DMS79 (cell line): Measurements from ENCODE around the gene SHROOM3.
"Not testable (repeated sequence)": the region's sequence is repeated elsewhere in the genome, so short reads cannot be mapped to it uniquely, and the experiment has no call there.

ENCODE experiments used
- DNase-seq: peaks from one replicate; lab custom pipeline; 2025; lab: John Stamatoyannopoulos, UW

SHROOM3 gene

DNA sequence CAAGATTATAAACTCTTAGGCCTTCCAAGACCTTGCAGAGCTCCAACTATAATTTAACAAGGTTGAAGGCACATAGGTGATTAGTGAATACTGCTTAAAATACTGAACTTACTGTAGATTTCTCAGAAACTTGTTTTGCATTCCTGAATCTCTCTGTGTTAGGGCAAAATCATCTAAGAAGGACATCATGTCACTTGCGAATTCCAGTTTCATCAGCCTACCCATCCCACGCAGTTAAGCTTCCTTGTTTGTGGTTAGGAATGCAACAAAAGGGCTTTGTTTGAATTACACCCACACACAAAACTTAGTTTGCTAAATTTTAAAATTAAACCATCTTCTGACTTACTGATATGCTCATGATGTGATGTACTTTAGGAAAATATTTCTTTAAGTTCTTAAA, 288.9 kb downstream of the SHROOM3 start:
- DNase-seq = no peak

DNA sequence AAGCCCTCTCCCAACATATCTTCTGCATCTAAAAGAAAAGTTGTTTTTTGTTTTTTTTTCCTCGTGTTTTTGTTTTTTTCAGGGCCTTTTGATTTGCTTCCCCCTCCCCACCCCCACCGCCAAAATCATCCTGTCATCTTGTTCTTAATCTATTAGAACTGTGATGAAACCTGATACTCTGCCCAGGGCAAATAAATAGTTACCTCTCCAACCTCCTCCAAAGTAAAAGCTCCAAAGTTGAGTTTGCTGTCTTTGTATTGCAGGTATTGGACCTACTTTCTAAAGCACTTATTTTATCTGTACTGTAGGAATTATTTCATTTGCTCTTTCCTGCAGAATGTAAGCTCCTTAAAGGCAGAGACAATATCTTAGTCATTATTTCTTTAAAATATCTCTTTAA, 290.0 kb downstream of the SHROOM3 start:
- no peak for DNase-seq

DNA sequence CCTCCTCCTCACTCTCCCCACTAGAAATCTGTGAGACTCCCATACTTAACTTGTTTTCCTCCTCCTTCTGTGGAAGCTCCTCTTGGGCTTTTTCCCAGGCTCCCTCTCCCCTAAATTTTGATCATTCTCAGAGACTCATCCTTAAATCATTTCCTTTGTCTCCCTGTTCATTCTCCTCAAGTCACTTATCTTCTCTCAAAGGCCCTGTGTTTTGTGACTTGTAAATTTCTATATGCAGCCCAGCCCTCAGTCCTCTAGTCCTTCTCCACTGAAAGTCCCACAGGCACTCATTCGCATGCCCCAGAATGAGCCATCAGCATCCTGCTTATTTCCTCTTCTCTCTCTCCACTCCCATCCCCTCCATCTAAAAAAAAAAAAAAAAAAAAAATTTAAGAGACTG, 291.1 kb downstream of the SHROOM3 start:
- no peak for DNase-seq

DNA sequence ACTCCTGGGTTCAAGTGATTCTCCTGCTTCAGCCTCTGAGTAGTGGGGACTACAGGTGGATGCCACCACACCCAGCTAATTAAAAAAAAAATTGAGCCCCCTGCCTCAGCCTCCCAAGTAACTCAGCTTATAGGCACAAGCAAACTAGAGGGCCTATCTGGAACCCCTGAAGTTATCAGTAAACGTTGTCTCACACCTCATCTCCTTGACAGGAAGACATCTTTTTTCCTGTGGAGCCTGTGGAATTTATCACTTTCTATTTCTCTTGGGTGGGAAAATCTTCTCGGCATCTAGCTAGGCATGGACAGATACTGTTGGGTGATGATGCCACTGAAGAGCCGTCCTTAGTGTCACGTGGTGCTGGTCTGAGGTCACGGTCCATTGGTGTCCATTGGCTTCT, 291.6 kb downstream of the SHROOM3 start:
- DNase-seq = no peak

- DNase-seq = not testable (repeated sequence)
These were observed 292.9 kb downstream of the SHROOM3 start for GRCh38 chr4:76727934-76728333.

DNA sequence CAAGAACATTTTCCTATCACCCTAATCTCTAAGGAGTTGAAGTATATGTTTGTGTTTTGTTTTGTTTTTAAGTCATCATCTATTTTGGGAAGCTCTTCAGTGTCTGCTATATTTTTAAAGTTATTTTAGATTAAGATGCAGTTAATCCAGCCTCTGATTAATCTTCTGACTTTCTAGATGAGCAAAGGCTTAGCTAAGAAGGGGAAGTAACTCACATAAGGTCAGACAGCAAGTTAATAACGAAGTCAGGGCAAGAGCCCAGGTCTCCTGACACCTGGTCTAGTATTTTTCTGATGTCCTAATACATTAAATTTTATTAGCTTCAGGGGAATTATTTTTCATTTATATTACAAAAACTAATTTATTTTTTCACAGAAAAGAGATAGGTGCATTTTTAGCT, 294.4 kb downstream of the SHROOM3 start:
- no peak for DNase-seq

DNA sequence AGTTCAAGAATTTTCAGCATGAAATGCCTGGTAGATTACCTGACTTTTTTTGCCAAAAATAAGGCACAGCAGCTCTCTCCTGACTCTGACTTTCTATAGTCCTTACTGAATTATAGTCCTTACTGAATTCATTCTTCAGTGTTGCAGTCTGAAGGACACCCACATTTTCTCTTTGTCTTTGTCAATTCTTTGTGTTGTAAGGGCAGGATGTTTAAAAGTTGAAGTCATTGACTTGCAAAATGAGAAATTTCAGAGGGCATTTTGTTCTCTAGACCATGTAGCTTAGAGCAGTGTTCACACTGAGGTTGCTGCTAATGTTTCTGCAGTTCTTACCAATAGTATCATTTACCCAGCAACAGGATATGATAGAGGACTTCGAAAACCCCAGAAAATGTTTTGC, 295.0 kb downstream of the SHROOM3 start:
- DNase-seq = no peak

- no peak for DNase-seq
These were observed 297.2 kb downstream of the SHROOM3 start for GRCh38 chr4:76732246-76732645.

GRCh38 chr4:76733068-76733771, 298.2 kb downstream of the SHROOM3 start:
- DNase-seq = peak; percentile 75

DNA sequence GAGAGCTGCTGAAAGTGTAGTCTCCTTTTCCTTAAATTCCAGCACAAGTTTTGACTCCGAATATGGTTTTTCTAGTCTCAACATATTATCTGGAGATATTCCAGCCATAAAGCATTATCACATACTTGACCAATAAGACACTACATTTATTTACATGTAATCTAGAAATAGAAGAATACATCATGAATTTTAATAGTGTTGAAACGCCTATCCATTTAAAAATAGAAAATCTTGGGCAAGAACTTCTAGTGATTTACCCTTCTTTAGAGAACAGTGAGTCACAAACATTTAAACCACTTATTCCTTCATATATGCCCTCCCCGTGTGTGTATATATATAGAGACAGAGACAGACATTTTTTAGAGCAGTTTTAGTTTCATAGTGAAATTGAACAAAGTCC, 301.4 kb downstream of the SHROOM3 start:
- no peak for DNase-seq

- no peak for DNase-seq
These were observed 302.2 kb downstream of the SHROOM3 start for GRCh38 chr4:76737180-76737579.

DNA sequence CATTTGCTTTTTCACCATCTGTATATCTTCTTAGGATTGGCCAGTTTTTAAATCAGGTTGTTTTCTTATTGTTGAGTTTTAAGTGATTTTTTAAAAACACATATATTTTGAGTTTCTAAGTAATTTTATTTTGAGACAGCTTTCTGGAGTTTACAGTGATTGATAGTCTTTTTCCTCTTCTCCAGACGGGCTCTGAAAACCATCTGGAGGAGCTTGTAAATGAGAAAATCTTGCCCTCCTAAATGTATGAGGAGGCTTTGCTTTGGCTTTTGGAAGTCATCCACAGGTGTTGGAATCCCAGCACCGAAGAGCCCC, 302.7 kb downstream of the SHROOM3 start:
- DNase-seq = no peak

- DNase-seq = no peak
These were observed 303.3 kb downstream of the SHROOM3 start for GRCh38 chr4:76738086-76738931.

- no peak for DNase-seq
These were observed 305.2 kb downstream of the SHROOM3 start for GRCh38 chr4:76740192-76740591.

DNA sequence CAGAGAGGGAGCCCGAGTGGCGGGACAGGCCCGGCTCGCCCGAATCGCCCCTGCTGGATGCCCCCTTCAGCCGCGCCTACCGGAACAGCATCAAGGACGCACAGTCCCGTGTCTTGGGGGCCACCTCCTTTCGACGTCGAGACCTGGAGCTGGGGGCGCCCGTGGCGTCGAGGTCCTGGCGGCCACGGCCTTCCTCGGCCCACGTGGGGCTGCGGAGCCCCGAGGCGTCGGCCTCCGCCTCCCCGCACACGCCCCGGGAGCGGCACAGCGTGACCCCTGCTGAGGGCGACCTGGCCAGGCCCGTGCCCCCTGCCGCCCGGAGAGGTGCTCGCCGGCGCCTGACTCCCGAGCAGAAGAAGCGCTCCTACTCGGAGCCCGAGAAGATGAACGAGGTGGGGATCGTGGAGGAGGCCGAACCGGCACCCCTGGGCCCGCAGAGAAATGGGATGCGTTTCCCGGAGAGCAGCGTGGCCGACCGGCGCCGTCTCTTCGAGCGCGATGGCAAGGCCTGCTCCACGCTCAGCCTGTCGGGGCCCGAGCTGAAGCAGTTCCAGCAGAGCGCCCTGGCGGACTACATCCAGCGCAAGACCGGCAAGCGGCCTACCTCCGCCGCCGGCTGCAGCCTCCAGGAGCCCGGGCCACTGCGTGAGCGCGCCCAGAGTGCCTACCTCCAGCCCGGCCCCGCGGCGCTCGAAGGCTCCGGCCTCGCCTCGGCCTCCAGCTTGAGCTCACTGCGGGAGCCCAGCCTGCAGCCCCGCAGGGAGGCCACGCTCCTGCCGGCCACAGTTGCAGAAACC, 306.0 kb downstream of the SHROOM3 start:
- no peak for DNase-seq

GRCh38 chr4:76741663-76742020, 306.6 kb downstream of the SHROOM3 start:
- DNase-seq = no peak

DNA sequence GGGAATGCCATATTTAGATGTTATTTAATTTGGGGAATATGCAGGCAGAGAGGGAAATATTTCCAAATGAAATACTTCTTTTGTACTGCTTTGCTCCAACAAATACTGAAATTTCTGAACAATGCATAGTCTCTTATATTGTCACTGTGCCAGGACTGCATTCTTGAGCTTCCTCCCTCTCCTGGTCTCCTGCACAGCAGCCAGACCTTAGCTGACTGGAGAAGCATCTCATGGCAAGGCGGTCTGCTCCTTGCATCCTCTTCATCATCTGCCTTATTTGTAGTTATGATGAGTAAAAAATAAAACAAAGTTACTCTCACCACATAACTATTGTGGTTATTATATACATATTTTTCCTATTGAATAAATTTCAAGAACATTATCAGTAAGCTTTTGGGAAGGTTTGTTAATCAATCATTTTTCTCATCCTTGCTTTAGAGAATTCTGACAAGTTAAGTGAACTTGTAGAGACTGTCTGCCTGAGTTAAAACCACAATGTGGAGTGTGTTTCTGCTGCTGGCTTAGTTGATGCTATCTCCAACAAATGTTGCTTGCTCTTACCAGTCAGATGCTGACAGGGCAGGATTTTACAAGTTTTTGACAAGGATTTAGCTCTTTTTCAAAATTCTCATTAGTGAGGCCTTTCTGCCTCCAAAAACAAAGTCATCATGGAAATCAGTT, 309.4 kb downstream of the SHROOM3 start:
- DNase-seq = no peak

DNA sequence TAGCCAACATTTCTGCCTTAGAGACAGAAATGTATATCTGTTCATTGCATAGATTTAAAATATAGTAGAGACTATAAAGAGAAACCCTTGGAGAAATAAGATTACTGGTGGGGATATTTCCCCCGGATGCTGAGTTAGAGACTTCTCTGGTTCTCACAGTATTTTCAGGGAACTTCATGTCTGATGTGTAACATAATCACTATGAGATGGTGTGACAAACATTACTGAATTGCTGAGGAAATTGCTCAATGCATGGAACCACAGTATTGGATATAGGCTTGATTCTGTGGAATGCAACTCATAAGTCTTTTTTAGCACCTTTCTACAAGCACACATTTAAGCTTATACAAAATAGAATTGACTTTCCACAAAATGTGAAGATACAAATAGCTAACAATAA, 310.2 kb downstream of the SHROOM3 start:
- no peak for DNase-seq

- DNase-seq = no peak
These were observed 312.5 kb downstream of the SHROOM3 start for GRCh38 chr4:76747563-76747962.

DNA sequence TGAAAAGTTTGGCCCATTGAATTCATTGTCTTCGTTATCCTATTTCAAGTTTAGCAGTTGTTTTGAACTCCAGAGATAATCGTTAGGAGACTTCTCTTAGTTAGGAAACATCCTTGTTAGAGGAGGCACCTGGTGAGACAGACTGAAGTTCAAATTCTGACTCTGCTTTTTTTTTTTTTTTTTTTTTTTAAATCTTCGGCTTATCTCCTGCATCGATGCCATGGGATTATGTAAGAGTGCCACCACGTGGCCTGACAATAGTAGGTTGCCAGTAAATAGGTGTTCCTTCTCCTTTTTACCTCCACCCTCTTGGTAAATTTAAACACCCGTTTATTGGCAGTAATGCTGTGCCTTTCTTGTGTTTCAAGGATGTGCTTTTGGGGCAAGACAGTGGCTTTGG, 313.6 kb downstream of the SHROOM3 start:
- DNase-seq = no peak

GRCh38 chr4:76749355-76749754, 314.3 kb downstream of the SHROOM3 start:
- no peak for DNase-seq

DNA sequence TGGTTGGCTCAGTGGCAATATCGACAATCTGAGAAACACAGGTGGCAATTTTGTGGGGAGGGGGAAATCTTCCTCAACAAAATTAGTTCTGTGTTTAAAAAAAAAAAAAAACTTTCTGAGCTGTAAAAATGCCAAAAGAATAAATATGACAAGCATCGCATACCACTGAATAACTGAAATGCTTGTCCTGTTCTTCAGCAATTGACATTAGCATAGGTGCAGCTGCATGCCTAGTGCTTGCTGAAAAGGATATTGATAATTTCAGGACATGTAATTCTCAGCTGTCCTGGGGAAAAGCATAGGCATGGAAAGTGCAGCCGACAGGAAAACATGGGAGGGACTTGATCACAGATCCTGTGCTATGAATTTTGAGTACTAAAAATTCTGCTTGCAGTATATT, 315.7 kb downstream of the SHROOM3 start:
- DNase-seq = no peak
